ENCODE measurements around the gene ROCK1. TPM values are rescaled to one million over a fixed set of nuclear protein-coding genes. Genes with fewer than 3 reads are reported as not detected.

The ROCK1 gene
- total RNA-seq, 2 experiments from 2014 or later, result 45.6 to 49.4 TPM

DNA sequence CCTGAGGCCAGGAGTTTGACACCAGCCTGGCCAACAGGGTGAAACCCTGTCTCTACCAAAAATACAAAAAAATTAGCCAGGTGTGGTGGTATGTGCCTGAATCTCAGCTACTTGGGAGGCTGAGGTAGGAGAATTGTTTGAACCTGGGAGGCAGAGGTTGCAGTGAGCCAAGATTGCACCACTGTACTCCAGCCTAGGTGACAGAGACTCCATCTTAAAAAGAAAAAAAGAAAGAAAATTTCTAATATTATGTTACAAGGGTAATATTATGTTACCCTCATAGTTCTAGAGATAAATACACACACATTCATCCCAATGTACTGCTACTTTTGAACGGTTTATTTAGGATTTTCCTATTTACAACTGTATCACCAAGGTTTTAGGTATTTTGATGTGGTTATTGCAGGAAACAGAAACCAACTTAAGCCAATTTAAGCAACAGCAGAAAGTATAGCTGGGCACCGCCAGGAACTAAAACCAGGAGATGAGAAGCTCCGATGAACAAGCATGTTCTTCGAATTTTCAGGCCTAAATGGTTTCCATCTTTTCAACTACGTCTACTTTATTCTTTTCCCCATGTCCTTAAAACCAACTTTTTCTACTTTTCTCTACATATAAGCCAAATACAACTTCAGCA, 11.8 kb upstream of the ROCK1 start:
- ChIA-PET POLR2A (interaction anchor here (0.8 kb wide), 1 partner anchor 10 kb away, joined by 3 read pairs; no protein-coding TSS in a partner anchor), CTCF (interaction anchor here (1.0 kb wide), 1 partner anchor 9 kb away, joined by 3 read pairs; no protein-coding TSS in a partner anchor)
- H3K4me1 Mint-ChIP-seq (ENCODE audit: low read depth), result peaks cover 4% of the 10 kb centered on the region
- DNase-seq (no peak), ATAC-seq (no peak)
- no peak overlapping the region for H3K27ac Mint-ChIP-seq
- H3K4me3 Mint-ChIP-seq, result no peak overlapping the region
- intact Hi-C loops (cut with micrococcal nuclease), result no loop called here
- H3K9me3 Mint-ChIP-seq, result no peaks in the 10 kb centered on the region
- H3K36me3 Mint-ChIP-seq (ENCODE audit: low read depth), result no peaks in the 10 kb centered on the region
- TF ChIP-seq, protein P1, sequence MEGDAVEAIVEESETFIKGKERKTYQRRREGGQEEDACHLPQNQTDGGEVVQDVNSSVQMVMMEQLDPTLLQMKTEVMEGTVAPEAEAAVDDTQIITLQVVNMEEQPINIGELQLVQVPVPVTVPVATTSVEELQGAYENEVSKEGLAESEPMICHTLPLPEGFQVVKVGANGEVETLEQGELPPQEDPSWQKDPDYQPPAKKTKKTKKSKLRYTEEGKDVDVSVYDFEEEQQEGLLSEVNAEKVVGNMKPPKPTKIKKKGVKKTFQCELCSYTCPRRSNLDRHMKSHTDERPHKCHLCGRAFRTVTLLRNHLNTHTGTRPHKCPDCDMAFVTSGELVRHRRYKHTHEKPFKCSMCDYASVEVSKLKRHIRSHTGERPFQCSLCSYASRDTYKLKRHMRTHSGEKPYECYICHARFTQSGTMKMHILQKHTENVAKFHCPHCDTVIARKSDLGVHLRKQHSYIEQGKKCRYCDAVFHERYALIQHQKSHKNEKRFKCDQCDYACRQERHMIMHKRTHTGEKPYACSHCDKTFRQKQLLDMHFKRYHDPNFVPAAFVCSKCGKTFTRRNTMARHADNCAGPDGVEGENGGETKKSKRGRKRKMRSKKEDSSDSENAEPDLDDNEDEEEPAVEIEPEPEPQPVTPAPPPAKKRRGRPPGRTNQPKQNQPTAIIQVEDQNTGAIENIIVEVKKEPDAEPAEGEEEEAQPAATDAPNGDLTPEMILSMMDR (IDR thresholded peaks at IDR 0.05), result no peak
- H3K27me3 Mint-ChIP-seq, result no peaks in the 10 kb centered on the region

DNA sequence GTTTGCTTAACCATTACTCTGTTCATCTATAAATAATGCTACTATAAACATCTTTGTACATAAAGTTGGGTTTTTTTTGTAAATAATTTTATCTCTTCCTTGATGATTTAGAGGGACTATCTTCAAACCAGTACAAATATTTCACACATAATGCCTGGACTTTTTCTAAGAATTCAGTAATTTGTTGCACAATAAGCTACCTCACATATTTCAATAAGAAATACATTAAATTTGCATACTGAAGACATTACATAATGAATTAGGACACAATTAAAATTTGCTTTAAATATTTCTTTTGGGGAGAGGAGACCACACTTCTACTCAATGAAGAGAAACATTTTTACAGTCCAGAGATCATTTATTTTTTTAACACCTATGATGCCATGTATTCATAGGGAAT, 7.2 kb upstream of the ROCK1 start:
- no peaks in the 10 kb centered on the region for H3K27me3 Mint-ChIP-seq
- H3K36me3 Mint-ChIP-seq (ENCODE audit: low read depth), result no peaks in the 10 kb centered on the region
- DNase-seq (no peak), ATAC-seq (no peak)
- no peaks in the 10 kb centered on the region for H3K9me3 Mint-ChIP-seq
- POLR2A ChIA-PET, result no interaction called here
- CTCF ChIA-PET, result no interaction called here
- no peak overlapping the region for H3K4me3 Mint-ChIP-seq
- no peak overlapping the region for H3K27ac Mint-ChIP-seq
- intact Hi-C loops (cut with micrococcal nuclease), result no loop called here
- TF ChIP-seq, protein P1 (IDR thresholded peaks at IDR 0.05), result no peak
- H3K4me1 Mint-ChIP-seq (ENCODE audit: low read depth), result peaks cover 4% of the 10 kb centered on the region

DNA sequence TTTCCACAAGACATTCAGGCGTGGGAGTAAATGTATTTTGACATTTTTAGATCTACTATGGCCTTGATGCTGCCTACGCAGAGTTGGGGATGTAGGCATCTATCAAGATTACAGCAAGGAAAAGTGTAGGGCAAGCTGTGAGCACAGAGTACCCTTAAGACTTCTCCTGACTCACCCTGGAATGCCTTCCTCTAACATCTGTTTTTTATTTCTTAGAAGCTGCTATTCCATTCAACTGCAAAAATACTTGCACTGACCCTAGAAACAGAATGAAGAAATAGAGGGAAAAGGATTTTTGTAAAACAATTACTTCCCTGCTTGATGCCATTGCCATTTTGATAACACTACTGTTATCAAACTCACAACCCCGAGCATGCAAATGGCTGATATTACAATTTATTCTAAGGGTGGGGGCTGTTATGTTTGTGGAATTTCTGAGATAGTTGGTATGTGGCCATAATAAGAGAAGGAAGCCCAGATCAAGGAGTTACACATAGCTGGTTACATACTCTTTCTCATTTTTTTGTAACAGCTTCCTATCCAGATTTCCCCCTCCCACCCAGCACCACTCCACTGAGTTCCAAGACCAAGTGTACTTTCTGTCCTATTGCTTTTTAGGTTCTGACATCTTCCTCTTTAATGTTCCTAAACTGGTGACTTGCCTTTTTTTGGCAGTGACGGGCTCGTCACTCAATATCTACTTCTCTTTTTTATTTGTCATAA, 6.0 kb upstream of the ROCK1 start:
- no peak overlapping the region for H3K27ac Mint-ChIP-seq
- ChIA-PET POLR2A (no interaction called here), CTCF (interaction anchor here (1.5 kb wide), 1 partner anchor 114 kb away, joined by 4 read pairs; no protein-coding TSS in a partner anchor)
- no peak overlapping the region for H3K4me3 Mint-ChIP-seq
- intact Hi-C loops (cut with micrococcal nuclease), result no loop called here
- ATAC-seq, result no peak
- TF ChIP-seq, protein P1 (IDR thresholded peaks at IDR 0.05), result no peak
- no peaks in the 10 kb centered on the region for H3K4me1 Mint-ChIP-seq (ENCODE audit: low read depth)
- no peaks in the 10 kb centered on the region for H3K36me3 Mint-ChIP-seq (ENCODE audit: low read depth)
- H3K9me3 Mint-ChIP-seq, result no peaks in the 10 kb centered on the region
- H3K27me3 Mint-ChIP-seq, result no peaks in the 10 kb centered on the region
- DNase-seq, result no peak

DNA sequence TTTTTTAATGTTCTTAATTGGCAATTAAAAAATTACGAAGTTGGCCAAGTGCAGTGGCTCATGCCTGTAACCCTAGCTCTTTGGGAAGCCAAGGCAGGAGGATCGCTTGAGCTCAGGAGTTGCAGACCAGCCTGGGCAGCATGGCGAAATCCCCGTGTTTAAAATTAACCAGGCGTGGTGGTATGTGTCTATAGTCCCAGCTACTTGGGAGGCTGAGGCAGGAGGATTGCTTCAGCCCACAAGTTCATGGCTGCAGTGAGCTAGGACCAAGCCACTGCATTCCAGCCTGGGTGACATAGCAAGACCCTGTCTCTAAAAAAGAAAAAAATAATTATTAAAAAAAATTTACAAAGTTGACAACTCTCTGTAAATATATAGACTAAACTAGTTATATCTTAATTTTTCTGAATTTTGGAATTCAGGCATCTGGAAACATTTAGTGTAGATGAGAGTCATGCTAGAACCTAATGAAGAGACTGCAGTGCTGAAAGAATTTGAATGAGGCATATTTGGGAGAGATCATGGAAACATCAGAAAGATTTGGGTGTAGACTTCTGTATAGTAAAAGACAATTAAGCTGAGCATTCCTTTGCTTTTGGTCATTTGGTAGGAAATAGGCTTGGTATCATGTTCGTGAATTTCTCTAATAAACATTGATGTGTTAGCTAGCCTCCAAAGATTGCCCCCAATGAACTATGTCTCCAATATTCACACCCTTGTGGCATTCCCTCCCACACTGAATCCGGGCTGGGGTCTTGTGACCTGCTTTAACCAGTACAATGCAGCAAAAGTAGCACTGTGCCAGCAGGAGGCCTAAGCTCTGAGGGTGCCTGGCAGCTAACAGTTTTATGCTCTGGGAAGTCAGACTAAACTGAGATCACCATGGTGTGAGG, 4.2 kb upstream of the ROCK1 start:
- ChIA-PET POLR2A (no interaction called here), CTCF (no interaction called here)
- Mint-ChIP-seq H3K27me3 (no peaks in the 10 kb centered on the region), H3K36me3 (ENCODE audit: low read depth) (no peaks in the 10 kb centered on the region), H3K9me3 (no peaks in the 10 kb centered on the region), H3K4me3 (no peak overlapping the region), H3K4me1 (ENCODE audit: low read depth) (no peaks in the 10 kb centered on the region), H3K27ac (no peak overlapping the region)
- DNase-seq (peak; percentile 12), ATAC-seq (no peak)
- intact Hi-C loops (cut with micrococcal nuclease), result no loop called here
- TF ChIP-seq, protein P1 (IDR thresholded peaks at IDR 0.05), result no peak

Measured in activated CD8-positive, alpha-beta T cell treated with anti-CD3 and anti-CD28 coated beads for 36 hours (primary cell).